Measurements from ENCODE around the gene SDK1.

The SDK1 gene

GRCh38 chr7:3787717-3788264, 486.7 kb downstream of the SDK1 start:
- DNase-seq (ENCODE audit: low spot score): no peak

GRCh38 chr7:3790803-3791202, 489.8 kb downstream of the SDK1 start:
- DNase-seq (ENCODE audit: low spot score): no peak

- no peak for DNase-seq (ENCODE audit: low spot score)
These were observed 490.3 kb downstream of the SDK1 start for GRCh38 chr7:3791327-3791726.

- no peak for DNase-seq (ENCODE audit: low spot score)
These were observed 494.1 kb downstream of the SDK1 start for GRCh38 chr7:3795141-3795540.

GRCh38 chr7:3795781-3796180, 494.7 kb downstream of the SDK1 start:
- DNase-seq (ENCODE audit: low spot score): no peak

- no peak for DNase-seq (ENCODE audit: low spot score)
These were observed 504.1 kb downstream of the SDK1 start for GRCh38 chr7:3805151-3805550.

- DNase-seq (ENCODE audit: low spot score): no peak
These were observed 505.5 kb downstream of the SDK1 start for GRCh38 chr7:3806516-3806915.

- no peak for DNase-seq (ENCODE audit: low spot score)
These were observed 506.8 kb downstream of the SDK1 start for GRCh38 chr7:3807824-3808223.

GRCh38 chr7:3821488-3821887, 520.4 kb downstream of the SDK1 start:
- DNase-seq (ENCODE audit: low spot score): no peak

GRCh38 chr7:3825491-3825890, 524.4 kb downstream of the SDK1 start:
- DNase-seq (ENCODE audit: low spot score): no peak

GRCh38 chr7:3832199-3832598, 531.1 kb downstream of the SDK1 start:
- DNase-seq (ENCODE audit: low spot score): no peak

- DNase-seq (ENCODE audit: low spot score): no peak
These were observed 534.1 kb downstream of the SDK1 start for GRCh38 chr7:3835109-3835508.

- no peak for DNase-seq (ENCODE audit: low spot score)
These were observed 535.8 kb downstream of the SDK1 start for GRCh38 chr7:3836855-3837254.

GRCh38 chr7:3844540-3845151, 543.6 kb downstream of the SDK1 start:
- no peak for DNase-seq (ENCODE audit: low spot score)

- no peak for DNase-seq (ENCODE audit: low spot score)
These were observed 545.7 kb downstream of the SDK1 start for GRCh38 chr7:3846738-3847137.

GRCh38 chr7:3847336-3847735, 546.3 kb downstream of the SDK1 start:
- no peak for DNase-seq (ENCODE audit: low spot score)

GRCh38 chr7:3859431-3859830, 558.4 kb downstream of the SDK1 start:
- DNase-seq (ENCODE audit: low spot score): no peak

GRCh38 chr7:3860932-3861331, 559.9 kb downstream of the SDK1 start:
- DNase-seq (ENCODE audit: low spot score): no peak

- no peak for DNase-seq (ENCODE audit: low spot score)
These were observed 560.3 kb downstream of the SDK1 start for GRCh38 chr7:3861386-3861785.

GRCh38 chr7:3861941-3862340, 560.9 kb downstream of the SDK1 start:
- DNase-seq (ENCODE audit: low spot score): no peak

- DNase-seq (ENCODE audit: low spot score): no peak
These were observed 561.7 kb downstream of the SDK1 start for GRCh38 chr7:3862774-3863173.

GRCh38 chr7:3866277-3866676, 565.2 kb downstream of the SDK1 start:
- no peak for DNase-seq (ENCODE audit: low spot score)

- DNase-seq (ENCODE audit: low spot score): no peak
These were observed 566.8 kb downstream of the SDK1 start for GRCh38 chr7:3867863-3868262.

GRCh38 chr7:3879355-3880075, 578.5 kb downstream of the SDK1 start:
- DNase-seq (ENCODE audit: low spot score): no peak

All from CD4-positive, alpha-beta T cell treated with Interleukin-15 for 4 hours (primary cell).